GM18907 (cell line): ENCODE data around the gene GHRL.

Experiments
- ATAC-seq: cut with Tn5 transposase; IDR thresholded peaks from one replicate; pipeline ENCODE4 v1.9.1; 2021; ENCODE audit warnings: mild to moderate bottlenecking, moderate library complexity; ENCODE audit not compliant: unreplicated experiment

Gene GHRL

GRCh38 chr3:10328460-10329071 lies 35.8 kb upstream of the GHRL start:
- ATAC-seq: no peak

DNA sequence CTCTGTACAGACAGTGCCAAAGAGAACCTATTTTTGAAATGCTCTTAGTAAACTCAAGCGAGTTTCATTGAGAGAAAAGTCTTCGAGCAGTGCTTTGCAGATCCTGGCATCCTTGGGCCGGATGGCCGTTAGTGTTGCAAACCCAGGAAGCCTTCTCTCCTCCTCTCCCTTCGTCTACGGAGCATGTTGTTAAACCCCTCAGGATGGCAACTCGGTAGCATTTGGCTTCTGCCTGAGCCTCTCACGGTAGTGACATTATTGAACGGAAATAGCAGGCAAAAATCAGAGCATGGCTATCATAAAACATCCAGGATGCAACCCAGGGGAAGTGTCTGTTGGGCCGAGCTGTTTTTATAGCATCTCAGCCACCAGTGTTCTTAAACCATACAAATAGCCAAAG lies 34.8 kb upstream of the GHRL start:
- ATAC-seq: no peak

DNA sequence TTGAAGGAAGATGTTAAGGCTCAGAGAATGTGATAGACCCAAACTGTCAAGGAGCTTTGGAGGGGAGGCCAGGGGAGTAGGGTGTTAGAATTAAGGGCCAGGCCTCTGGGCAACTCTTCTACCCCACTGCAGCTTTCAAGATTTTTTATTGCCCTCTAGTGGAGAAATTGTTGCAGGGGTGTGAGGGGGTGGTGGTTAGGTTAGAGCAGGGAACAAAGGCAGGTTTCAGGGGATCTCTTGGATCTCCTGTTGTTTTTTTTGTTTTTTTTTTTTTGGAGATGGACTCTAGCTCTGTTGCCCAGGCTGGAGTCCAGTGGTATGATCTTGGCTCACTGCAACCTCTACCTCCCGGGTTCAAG lies 29.6 kb upstream of the GHRL start:
- no peak for ATAC-seq

- no peak for ATAC-seq
Measured at GRCh38 chr3:10321630-10322351, 29.0 kb upstream of the GHRL start.

DNA sequence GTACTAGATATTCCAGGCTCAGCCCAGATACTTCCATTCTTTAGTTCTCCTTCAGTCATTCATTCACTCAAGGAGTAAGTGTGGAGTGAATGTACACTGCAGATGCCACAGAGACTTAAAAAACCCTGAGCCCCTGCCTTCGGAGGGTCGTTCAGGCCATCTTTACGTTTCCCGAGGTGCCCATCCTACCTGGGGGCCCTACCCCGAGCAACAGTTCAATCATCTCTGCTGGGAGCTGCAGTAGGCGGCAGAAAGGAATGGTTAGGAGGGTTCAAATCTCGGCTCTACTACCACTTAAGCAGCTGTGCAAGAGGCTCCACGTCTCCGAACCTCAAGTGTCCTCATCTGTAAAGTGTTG lies 27.6 kb upstream of the GHRL start:
- ATAC-seq: peak; percentile 4

- ATAC-seq: no peak
Measured at GRCh38 chr3:10319804-10320203, 27.1 kb upstream of the GHRL start.

DNA sequence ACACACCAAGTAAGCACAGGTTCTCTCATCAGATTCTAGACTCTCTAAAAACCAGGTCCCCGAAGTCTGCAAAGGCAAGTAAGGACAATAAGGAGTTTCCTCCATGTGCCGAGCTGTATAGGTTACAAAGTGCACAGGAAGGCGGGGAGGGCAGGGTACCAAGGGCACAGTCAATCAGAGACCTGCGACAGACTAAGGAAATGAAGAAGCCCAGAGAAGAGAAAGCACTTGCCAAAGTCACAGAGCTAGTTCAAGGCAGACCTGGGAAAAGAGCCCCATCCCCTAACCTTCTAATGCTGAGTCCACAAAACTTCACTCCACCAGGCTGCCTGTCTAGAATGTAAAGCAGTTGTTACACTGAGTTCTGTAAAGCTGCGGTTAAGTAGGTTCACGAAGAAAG lies 26.5 kb upstream of the GHRL start:
- no peak for ATAC-seq

DNA sequence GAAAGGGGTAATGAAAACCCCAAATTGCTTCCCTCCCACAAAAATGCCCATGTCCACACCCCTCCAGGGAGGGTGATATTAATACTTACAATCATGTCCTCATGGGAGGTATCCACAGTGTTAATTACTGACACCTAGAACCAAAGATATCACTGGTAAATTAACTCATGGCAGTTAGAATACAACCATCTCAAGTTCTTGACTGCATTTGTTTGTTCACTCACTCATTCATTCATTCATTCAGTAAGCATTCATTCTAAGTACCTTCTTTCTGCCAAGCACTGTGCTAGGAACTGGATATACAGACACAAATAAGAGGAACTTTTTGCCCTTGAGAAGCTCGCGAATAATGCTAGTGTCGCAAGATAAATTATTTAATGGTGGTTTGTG lies 25.2 kb upstream of the GHRL start:
- ATAC-seq: no peak

- ATAC-seq: no peak
Measured at GRCh38 chr3:10317311-10317960, 24.7 kb upstream of the GHRL start.

DNA sequence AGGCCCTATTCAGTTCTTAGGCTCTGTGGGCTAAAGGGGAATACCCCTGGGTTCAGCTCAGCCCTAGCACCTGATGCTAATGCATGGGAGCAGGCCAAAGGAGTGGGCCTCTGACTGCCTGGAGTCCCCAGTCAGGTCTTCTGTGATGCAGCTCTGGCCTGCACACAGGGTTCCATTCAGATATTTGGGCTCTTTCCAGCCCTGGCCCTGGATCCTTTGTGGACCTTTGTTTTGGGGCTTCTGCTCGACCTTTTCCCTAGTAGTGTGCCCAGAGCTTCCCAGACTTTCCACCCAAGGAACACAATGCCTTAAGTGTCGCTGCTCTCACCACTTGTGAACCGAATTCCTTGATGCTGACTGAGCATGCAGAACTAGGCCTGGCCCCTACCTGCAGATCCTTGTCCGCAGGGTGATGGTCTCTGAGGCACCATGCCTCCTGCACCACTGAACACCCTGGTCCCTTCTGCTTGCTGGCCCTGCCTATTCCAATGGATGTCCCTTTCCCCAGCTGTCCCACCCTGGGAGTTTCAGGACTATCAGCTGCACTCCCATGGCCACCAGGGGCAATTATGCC lies 23.1 kb upstream of the GHRL start:
- no peak for ATAC-seq

DNA sequence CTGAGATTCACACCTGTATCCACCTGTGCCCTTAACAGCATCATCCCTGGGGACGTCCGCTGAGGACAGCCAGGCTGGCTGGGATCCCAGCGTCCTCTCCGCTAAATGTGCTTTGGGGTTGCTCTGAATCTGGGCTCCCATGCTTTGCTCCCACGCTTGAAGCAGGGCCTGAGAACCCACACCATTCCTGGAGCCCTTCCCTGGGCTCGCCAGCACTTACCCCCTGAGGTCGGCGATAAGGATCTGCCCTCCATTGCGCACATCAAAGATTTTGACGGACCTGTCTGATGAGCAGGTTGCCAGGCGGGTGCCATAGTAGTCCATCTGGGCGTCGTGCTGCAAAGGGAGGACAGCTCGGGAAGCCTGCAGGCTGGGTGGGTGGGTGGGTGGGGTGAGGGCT lies 22.4 kb upstream of the GHRL start:
- no peak for ATAC-seq

GRCh38 chr3:10312861-10313260 lies 20.1 kb upstream of the GHRL start:
- no peak for ATAC-seq

DNA sequence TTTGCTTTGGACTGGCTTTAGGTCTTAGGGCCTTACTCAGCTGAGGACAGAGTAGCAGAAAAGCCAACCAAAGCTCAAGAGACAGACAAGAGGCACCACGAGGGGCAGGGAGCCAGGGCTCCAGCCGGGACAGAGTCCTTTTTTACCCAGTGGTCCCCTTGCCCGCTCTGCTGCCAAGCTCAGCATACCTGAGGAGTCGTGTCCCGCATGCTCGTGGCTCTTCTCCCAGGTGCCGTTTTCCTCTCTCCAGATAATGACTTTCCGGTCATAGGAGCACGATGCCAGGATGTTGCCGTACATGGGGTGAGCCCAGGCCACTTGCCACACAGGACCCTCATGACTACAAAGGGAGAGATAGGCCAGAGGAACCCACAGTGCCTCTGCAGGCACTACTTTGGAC lies 19.6 kb upstream of the GHRL start:
- no peak for ATAC-seq

DNA sequence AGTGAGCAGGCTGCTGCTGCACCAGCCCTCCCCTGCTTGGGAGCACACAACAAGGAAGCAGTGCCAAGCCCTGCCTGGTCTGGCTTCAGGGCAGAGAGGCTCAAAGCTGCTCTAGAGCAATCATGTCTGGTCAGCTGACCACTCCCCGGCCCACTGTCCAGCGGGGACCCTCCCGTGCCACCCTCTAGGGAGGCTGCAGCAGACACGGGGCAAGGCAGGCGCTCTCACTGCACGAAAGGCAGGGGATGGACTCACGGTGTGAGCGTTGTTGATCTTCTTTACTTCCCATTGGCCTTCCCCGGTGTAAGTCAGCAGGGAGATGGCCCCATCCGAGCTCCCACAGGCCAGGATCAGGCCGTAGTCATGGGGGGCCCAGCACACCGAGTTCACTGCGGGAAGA lies 19.0 kb upstream of the GHRL start:
- no peak for ATAC-seq

DNA sequence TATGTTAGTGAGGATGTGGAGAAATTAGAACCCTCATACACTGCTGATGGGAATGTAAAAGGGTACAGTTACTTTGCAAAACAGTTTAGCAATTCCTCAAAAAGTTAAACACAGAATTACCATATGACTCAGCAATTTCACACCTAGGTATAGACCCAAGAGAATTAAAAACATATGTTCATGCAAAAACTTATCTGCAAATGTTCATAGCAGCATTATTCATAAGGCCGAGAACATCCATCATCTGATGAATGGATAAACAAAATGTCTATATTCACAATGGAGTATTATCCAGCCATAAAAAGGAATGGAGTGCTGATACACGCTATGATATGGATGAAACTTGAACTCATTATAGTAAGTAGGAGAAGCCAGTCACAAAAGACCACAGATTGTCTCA lies 17.8 kb upstream of the GHRL start:
- no peak for ATAC-seq

- no peak for ATAC-seq
Measured at GRCh38 chr3:10309736-10310135, 17.0 kb upstream of the GHRL start.

GRCh38 chr3:10308678-10309077 lies 15.9 kb upstream of the GHRL start:
- no peak for ATAC-seq

DNA sequence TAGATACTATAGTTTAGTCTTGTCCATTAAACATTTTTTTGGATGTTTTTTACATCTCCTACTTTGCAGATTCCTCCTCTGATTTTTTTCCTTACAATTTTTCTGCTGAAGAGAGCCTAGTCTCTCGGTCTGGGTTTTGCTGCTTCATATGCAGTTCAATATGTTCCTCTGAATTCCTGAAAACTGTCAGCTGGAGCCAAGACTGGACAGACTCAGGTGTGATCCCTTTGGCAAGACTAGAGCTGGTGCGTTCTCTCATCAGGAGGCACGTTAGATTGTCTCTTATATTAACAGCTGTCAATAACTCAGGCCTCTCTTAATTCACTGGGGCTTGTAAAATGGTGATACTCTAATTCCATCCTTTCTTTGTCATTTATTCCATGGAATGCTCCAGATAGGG lies 13.4 kb upstream of the GHRL start:
- ATAC-seq: no peak

GRCh38 chr3:10305331-10305902 lies 12.7 kb upstream of the GHRL start:
- no peak for ATAC-seq

DNA sequence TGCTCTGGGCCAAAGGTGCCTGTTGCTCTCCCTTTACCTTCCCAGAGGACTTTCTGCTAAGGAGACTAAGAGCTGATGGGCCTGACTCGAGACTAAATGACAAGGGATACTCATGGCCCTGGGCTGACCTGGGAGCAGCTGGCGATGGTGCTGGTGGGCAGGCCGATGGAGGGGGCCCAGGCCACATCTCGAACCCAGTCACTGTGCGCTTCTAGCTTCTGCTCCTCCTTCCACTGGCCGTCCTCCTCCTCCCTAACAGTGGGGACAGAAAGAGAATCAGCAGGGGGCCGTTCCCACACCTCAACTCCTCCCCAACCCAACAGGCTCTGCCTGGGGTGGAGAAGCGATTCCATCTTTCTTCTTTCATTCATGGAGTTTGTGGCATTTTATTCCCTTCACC lies 12.2 kb upstream of the GHRL start:
- no peak for ATAC-seq

- ATAC-seq: no peak
Measured at GRCh38 chr3:10303785-10304184, 11.0 kb upstream of the GHRL start.

- no peak for ATAC-seq
Measured at GRCh38 chr3:10303105-10303504, 10.4 kb upstream of the GHRL start.
